ENCODE data around the gene PDZRN3. TPM values are rescaled to one million over a fixed set of nuclear protein-coding genes. Genes with fewer than 3 reads are reported as not detected.
"Not testable (repeated sequence)": the region's sequence is repeated elsewhere in the genome, so short reads cannot be mapped to it uniquely, and the experiment has no call there.

Gene PDZRN3
- total RNA-seq, 1 experiment from 2014 or later: 0.17 TPM

DNA sequence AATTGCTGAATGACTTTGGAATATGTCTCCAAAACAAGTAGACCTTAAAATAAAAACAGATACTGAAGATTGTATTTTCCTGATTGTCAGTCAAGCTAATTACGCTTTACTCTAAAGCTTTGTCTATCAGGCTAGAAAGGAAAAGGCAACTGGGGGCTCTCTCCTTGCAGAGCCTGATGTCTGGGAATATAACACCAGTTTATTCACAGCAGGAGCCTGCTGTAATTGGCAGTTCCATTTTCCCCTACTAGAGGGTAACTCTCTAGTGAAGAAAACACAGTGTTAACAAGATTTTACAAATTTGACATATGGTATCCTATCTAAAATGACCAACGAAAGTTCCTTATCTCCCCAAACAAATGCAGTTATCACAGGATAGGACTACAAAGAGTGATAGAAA is 158.8 kb downstream of the PDZRN3 start (continued):
- TF ChIP-seq, protein P1, sequence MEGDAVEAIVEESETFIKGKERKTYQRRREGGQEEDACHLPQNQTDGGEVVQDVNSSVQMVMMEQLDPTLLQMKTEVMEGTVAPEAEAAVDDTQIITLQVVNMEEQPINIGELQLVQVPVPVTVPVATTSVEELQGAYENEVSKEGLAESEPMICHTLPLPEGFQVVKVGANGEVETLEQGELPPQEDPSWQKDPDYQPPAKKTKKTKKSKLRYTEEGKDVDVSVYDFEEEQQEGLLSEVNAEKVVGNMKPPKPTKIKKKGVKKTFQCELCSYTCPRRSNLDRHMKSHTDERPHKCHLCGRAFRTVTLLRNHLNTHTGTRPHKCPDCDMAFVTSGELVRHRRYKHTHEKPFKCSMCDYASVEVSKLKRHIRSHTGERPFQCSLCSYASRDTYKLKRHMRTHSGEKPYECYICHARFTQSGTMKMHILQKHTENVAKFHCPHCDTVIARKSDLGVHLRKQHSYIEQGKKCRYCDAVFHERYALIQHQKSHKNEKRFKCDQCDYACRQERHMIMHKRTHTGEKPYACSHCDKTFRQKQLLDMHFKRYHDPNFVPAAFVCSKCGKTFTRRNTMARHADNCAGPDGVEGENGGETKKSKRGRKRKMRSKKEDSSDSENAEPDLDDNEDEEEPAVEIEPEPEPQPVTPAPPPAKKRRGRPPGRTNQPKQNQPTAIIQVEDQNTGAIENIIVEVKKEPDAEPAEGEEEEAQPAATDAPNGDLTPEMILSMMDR (IDR thresholded peaks at IDR 0.05 in 2 of 3, conservative IDR thresholded peaks at IDR 0.05 in 1 of 3; ENCODE audit: borderline replicate concordance in 1 of 3, insufficient read depth in 1 of 3, low read depth in 2 of 3, low read length in 2 of 3): no peak

DNA sequence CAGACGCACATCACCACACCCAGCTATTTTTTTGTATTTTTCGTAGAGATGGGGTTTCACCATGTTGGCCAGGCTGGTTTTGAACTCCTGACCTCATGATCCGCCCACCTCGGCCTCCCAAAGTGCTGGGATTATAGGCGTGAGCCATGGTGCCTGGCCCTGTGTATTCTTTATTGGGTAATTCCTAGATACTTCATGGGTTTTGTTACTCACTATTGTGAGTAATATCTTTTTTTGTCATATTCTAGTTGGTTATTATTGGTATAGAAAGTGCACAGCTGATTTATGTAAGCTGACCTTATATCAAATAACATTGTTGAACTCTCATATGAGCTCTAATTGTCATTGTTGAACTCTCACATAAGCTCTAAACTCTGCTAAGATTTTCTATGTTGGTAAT is 160.6 kb downstream of the PDZRN3 start:
- RAD21 ChIA-PET (ENCODE audit: low non-redundant PET in 1 of 2, low total read pairs in 2 of 2, uncharacterized antibody in 2 of 2, unreplicated experiment in 2 of 2); DNase-seq (ENCODE audit: low read depth, low spot score); H3K9ac ChIP-seq (ENCODE audit: low read length); ATAC-seq; H3K4me3 ChIP-seq (replicated peaks in 1 of 2; ENCODE audit: low read depth in 1 of 2, low read length in 2 of 2); H3K9me3 ChIP-seq (ENCODE audit: control insufficient read depth in 1 of 2, insufficient read depth in 1 of 2, low read depth in 1 of 2, low read length in 2 of 2); POLR2A ChIA-PET; intact Hi-C loops (cut with micrococcal nuclease); H3K36me3 ChIP-seq (ENCODE audit: control insufficient read depth in 1 of 2, insufficient read depth in 2 of 2, low read length in 2 of 2); H3K4me2 ChIP-seq (ENCODE audit: low read length); H3K9me2 ChIP-seq (ENCODE audit: insufficient read depth); H4K20me1 ChIP-seq (ENCODE audit: insufficient read depth); H3K27ac ChIP-seq (ENCODE audit: low read depth, low read length); CTCF ChIA-PET; H3K79me2 ChIP-seq (ENCODE audit: insufficient read depth, low read length); BruUV-seq (replicated peaks); H3K27me3 ChIP-seq (ENCODE audit: insufficient read depth, low read length); H2AFZ ChIP-seq (ENCODE audit: low read depth, low read length, poor library complexity, severe bottlenecking); H3K4me1 ChIP-seq (ENCODE audit: control insufficient read depth in 1 of 2, insufficient read depth in 2 of 2, low read length in 2 of 2): not testable (repeated sequence)

DNA sequence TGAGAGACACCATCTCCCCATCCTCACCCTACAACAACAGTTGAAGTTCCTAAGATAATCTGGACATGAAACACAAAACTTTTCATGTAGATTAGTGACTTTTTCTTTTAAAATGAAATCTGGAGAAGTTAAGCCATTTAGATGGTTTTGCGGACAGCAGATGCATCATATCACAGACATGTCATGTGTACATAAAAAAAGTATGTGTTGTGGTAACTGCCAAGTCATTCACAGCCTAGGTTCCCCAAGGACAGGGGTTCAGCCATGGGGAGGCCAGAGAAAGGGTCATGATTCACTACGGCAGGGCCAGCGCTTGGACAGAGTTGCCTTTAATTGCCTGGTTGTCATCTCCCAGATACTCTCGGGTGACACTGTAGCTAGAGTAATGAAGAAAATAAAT is 163.2 kb downstream of the PDZRN3 start:
- TF ChIP-seq SP1 (IDR thresholded peaks at IDR 0.05; ENCODE audit: low read depth) (no peak), RAD21 (IDR thresholded peaks at IDR 0.05; ENCODE audit: low read depth) (no peak)
- Histone ChIP-seq H3K9me3 (ENCODE audit: control insufficient read depth in 1 of 2, insufficient read depth in 1 of 2, low read depth in 1 of 2, low read length in 2 of 2) (no peaks in the 10 kb centered on the region), H3K9me2 (ENCODE audit: insufficient read depth) (no peaks in the 10 kb centered on the region), H3K9ac (ENCODE audit: low read length) (no peak overlapping the region), H3K4me2 (ENCODE audit: low read length) (no peak overlapping the region), H3K27ac (ENCODE audit: low read depth, low read length) (no peak overlapping the region), H3K36me3 (ENCODE audit: control insufficient read depth in 1 of 2, insufficient read depth in 2 of 2, low read length in 2 of 2) (no peaks in the 10 kb centered on the region), H2AFZ (ENCODE audit: low read depth, low read length, poor library complexity, severe bottlenecking) (no peak overlapping the region), H3K4me1 (ENCODE audit: control insufficient read depth in 1 of 2, insufficient read depth in 2 of 2, low read length in 2 of 2) (no peaks in the 10 kb centered on the region), H3K79me2 (ENCODE audit: insufficient read depth, low read length) (no peaks in the 10 kb centered on the region), H4K20me1 (ENCODE audit: insufficient read depth) (no peaks in the 10 kb centered on the region), H3K4me3 (replicated peaks in 1 of 2; ENCODE audit: low read depth in 1 of 2, low read length in 2 of 2) (no peak overlapping the region), H3K27me3 (ENCODE audit: insufficient read depth, low read length) (no peaks in the 10 kb centered on the region; the same call in 1 of the 2 replicates)
- RAD21 ChIA-PET (ENCODE audit: low non-redundant PET in 1 of 2, low total read pairs in 2 of 2, uncharacterized antibody in 2 of 2, unreplicated experiment in 2 of 2): no interaction called here
- ATAC-seq (no peak), DNase-seq (ENCODE audit: low read depth, low spot score) (no peak)
- CTCF ChIA-PET: no interaction called here
- intact Hi-C loops (cut with micrococcal nuclease): no loop called here
- POLR2A ChIA-PET: no interaction called here
- no TSS peak for BruUV-seq (replicated peaks)

Data from HCT116 (cell line).